ENCODE results near the gene ATXN1.

DNA sequence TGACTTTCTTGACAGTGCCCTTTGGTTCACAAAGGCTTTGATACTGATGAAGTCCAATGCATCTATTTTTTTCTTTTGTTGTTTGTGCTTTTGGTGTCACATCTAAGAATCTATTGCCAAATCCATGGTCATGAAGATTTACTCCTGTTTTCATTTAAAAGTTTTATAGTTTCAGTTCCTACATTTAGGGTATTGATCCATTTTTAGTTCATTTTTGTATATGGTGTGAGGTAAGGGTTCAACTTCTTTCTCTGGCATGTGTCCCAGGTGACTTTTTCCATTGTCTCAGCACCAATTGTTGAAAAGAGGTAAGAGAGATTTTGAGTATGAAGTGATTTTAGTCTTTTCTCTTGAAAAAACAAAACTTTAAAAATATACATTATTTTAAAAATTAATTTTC is 262.3 kb downstream of the ATXN1 start:
- no peak for TF ChIP-seq EZH2phosphoT487 (IDR thresholded peaks at IDR 0.05; ENCODE audit: low read depth)
- TF ChIP-seq, protein P1, sequence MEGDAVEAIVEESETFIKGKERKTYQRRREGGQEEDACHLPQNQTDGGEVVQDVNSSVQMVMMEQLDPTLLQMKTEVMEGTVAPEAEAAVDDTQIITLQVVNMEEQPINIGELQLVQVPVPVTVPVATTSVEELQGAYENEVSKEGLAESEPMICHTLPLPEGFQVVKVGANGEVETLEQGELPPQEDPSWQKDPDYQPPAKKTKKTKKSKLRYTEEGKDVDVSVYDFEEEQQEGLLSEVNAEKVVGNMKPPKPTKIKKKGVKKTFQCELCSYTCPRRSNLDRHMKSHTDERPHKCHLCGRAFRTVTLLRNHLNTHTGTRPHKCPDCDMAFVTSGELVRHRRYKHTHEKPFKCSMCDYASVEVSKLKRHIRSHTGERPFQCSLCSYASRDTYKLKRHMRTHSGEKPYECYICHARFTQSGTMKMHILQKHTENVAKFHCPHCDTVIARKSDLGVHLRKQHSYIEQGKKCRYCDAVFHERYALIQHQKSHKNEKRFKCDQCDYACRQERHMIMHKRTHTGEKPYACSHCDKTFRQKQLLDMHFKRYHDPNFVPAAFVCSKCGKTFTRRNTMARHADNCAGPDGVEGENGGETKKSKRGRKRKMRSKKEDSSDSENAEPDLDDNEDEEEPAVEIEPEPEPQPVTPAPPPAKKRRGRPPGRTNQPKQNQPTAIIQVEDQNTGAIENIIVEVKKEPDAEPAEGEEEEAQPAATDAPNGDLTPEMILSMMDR (IDR thresholded peaks at IDR 0.05; ENCODE audit: low read depth, low read length), result no peak
